Measurements from ENCODE around the gene ACTL6B.

ACTL6B gene

DNA sequence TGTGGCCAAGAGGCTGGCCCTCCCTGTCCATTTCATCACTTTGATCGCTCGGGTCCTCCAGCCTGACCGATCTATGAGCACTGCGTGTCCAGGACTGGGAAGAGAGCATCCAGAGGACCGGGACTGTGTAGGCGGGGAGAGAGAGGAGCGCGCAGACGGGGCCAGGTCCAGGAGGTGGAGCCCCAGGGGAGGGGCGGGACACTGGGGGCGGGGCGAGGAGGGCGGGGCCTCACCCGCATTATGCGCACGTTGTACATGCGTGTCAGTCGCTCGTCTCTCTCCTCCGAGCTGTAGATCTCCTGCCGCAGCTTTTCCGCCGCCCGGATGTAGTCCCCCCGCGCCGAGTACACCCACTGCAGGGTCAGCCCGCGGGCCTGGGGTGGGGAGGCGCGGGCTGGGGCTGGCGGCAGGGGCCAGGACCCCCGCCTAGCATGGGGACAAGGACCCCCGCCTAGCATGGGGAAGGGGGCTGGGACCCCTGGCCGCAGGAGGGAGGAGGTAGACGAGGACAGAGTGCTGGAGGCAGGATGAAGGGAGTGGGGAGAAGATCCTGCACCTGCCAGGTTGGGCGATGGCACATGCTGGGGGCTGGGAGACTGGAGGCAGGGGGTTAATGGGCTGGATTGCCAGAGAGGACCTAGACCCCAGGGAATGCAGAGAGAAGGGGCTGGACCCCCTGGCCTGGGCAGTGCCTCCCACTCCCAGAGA, 29.6 kb downstream of the ACTL6B start:
- H3K4me3 ChIP-seq (ENCODE audit: low read length), result peak overlapping the region; percentile 47
- DNase-seq (ENCODE audit: low read depth), result peak; percentile 77
- no peak for TF ChIP-seq CTCF (conservative IDR thresholded peaks at IDR 0.05; ENCODE audit: low read length)

- TF ChIP-seq CTCF (conservative IDR thresholded peaks at IDR 0.05; ENCODE audit: low read length), result no peak
- no peak for DNase-seq (ENCODE audit: low read depth)
- H3K4me3 ChIP-seq (ENCODE audit: low read length), result peak overlapping the region; percentile 47
These were observed 30.2 kb downstream of the ACTL6B start for GRCh38 chr7:100626055-100626454.

- DNase-seq (ENCODE audit: low read depth), result no peak
- no peak for TF ChIP-seq CTCF (conservative IDR thresholded peaks at IDR 0.05; ENCODE audit: low read length)
- no peak overlapping the region for H3K4me3 ChIP-seq (ENCODE audit: low read length)
These were observed 32.1 kb downstream of the ACTL6B start for GRCh38 chr7:100623951-100624824.

- DNase-seq (ENCODE audit: low read depth), result no peak
- H3K4me3 ChIP-seq (ENCODE audit: low read length), result no peak overlapping the region
- TF ChIP-seq CTCF (conservative IDR thresholded peaks at IDR 0.05; ENCODE audit: low read length), result no peak
These were observed 34.7 kb downstream of the ACTL6B start for GRCh38 chr7:100621554-100621953.

DNA sequence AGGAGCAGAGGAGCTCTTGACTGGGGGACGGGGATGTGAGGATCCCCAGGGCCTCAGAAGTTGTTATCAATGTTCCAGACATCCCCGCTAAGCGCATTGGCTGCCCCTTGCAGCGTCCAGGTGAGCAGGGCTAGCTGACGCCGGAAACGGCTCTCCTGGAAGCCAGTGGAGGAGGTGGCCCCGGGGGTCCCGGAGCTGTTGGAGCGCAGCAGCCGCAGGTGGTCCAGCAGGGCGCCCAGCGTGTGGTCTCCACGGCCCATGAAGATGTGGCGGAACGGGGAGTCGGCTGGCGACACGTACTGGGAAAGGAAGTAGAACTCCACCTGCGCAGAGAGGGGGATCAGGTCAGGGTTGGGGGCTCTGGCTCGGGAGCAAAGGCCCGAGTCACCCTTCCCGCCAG, 35.4 kb downstream of the ACTL6B start:
- TF ChIP-seq CTCF (conservative IDR thresholded peaks at IDR 0.05; ENCODE audit: low read length), result no peak
- H3K4me3 ChIP-seq (ENCODE audit: low read length), result no peak overlapping the region
- DNase-seq (ENCODE audit: low read depth), result no peak

GRCh38 chr7:100620239-100620638, 36.0 kb downstream of the ACTL6B start:
- no peak for TF ChIP-seq CTCF (conservative IDR thresholded peaks at IDR 0.05; ENCODE audit: low read length)
- no peak overlapping the region for H3K4me3 ChIP-seq (ENCODE audit: low read length)
- no peak for DNase-seq (ENCODE audit: low read depth)

All from AG10803 (cell line).